ENCODE results near the gene APCDD1L. TPM values are rescaled to one million over a fixed set of nuclear protein-coding genes. Genes with fewer than 3 reads are reported as not detected.

The APCDD1L gene
- total RNA-seq, 3 donors from 2014 or later: 0.73 to 2.0 TPM; not detected in 1

DNA sequence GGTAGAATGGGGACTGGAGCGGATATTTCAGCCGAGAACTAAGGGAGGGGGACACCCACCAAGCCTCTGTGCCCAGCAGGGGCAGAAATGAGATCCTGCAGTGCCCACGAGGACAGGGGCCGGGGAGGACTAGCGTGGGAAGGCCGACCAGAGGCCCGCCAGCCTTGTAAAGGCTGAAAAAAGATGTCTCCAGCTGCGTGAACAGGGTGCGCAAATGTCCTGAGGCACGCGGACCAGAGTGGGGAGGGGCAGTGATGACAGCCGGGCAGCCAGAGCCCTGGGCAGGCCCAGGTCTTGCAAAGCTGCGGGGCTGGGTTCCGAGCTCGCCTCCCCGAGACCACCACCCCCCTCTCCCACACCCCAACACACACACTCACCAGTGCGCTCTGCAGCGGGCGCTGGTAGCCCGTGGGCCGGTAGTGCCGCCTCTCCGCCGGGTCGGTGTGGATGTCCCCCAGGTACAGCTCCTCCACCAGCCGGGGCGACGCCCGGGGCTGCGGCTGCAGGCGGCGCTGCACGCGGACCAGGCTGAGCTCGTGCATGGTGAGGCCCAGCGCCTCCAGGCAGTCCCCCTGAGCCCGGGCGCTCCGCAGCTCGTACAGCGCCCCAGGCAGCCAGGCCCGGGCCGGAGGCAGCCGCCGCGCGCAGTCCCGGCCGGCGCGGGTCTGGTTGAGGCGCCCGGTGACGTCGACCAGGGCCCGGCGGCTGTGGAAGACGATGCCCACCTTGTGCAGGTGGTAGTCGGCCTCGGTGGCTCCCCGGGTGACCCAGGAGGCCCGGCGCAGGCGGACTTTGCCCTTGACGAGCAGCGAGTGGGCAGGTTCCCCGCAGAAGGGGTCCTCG is 48.2 kb downstream of the APCDD1L start:
- no peak for DNase-seq (ENCODE audit: low spot score in 2 of 2)
- TF ChIP-seq, protein P1, sequence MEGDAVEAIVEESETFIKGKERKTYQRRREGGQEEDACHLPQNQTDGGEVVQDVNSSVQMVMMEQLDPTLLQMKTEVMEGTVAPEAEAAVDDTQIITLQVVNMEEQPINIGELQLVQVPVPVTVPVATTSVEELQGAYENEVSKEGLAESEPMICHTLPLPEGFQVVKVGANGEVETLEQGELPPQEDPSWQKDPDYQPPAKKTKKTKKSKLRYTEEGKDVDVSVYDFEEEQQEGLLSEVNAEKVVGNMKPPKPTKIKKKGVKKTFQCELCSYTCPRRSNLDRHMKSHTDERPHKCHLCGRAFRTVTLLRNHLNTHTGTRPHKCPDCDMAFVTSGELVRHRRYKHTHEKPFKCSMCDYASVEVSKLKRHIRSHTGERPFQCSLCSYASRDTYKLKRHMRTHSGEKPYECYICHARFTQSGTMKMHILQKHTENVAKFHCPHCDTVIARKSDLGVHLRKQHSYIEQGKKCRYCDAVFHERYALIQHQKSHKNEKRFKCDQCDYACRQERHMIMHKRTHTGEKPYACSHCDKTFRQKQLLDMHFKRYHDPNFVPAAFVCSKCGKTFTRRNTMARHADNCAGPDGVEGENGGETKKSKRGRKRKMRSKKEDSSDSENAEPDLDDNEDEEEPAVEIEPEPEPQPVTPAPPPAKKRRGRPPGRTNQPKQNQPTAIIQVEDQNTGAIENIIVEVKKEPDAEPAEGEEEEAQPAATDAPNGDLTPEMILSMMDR (IDR thresholded peaks at IDR 0.05): no peak
- TF ChIP-seq POLR2A (IDR thresholded peaks at IDR 0.05): no peak
- Histone ChIP-seq H3K4me3 (no peak overlapping the region), H3K27ac (no peak overlapping the region), H3K27me3 (no peaks in the 10 kb centered on the region), H3K4me1 (no peaks in the 10 kb centered on the region), H3K9me3 (no peaks in the 10 kb centered on the region), H3K36me3 (no peaks in the 10 kb centered on the region)
- intact Hi-C loops (cut with DNase I; ENCODE audit: low total_unique reads): loop anchor here (5.0 kb wide), 1 partner anchor 1375 kb away; no protein-coding TSS in a partner anchor

DNA sequence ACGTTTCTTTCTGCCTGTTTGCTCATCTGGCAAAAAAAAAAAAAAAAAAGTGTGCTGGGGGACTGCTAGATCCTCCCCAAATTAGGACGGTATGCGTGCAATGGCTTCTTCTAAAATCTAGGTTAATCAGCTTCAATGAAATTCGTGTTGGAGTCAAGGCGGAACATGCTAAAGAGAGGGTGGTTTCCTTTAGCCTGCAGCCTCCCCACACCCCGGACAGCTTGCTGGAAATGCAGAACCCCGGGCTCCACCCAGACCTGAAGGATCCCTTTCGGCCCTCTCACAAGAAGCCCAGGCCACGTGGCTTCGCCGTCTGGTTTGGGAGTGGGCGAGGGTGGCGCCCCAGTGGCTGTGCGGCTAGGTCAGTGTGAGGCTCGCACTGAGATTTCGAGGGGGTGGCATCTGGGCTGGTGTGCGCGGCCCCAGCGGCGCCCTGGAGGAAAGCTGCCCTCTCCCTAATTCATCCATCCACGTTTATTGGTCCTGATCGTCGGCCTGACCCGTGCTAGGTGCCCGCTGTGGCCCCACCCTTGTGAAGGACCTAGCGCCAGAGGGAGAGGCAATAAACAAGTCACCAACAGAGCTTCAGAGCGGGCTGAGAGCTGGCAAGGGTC is 49.0 kb downstream of the APCDD1L start:
- H3K9me3 ChIP-seq: no peaks in the 10 kb centered on the region
- intact Hi-C loops (cut with DNase I; ENCODE audit: low total_unique reads): loop anchor here (5.0 kb wide), 1 partner anchor 1374 kb away; no protein-coding TSS in a partner anchor
- no peak for DNase-seq (ENCODE audit: low spot score in 2 of 2)

DNA sequence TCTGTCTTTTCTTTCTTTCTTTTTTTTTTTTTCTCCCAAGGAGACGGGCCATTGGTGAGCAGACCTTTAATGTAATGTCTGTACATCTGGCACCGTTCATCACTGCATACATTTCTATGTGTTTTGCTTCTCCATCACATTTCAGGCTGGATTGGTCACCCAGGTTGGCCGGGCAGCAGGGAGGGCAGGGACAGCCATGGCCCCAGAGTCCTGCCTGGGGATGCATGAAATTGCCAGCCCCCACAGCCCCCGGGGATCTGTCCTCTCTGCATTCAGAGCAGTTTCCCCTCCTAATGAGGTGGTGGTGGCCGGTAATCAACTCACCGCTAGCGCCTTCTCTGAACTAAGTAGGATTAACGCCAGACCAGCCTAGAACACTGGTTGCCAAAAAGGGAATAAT is 50.4 kb downstream of the APCDD1L start:
- Histone ChIP-seq H3K4me3 (no peak overlapping the region), H3K27ac (no peak overlapping the region), H3K27me3 (no peaks in the 10 kb centered on the region), H3K9me3 (no peaks in the 10 kb centered on the region), H3K36me3 (no peaks in the 10 kb centered on the region), H3K4me1 (no peaks in the 10 kb centered on the region)
- intact Hi-C loops (cut with DNase I; ENCODE audit: low total_unique reads): loop anchor here (5.0 kb wide), 1 partner anchor 1373 kb away; no protein-coding TSS in a partner anchor
- TF ChIP-seq POLR2AphosphoS5 (IDR thresholded peaks at IDR 0.05): no peak
- TF ChIP-seq POLR2A (IDR thresholded peaks at IDR 0.05): no peak
- TF ChIP-seq, protein P1 (IDR thresholded peaks at IDR 0.05): no peak
- no peak for DNase-seq (ENCODE audit: low spot score in 2 of 2)

More for the DNA sequence above, 49.0 kb downstream of the APCDD1L start:
- H3K4me1 ChIP-seq: no peaks in the 10 kb centered on the region
- no peak overlapping the region for H3K4me3 ChIP-seq
- H3K27ac ChIP-seq: no peak overlapping the region
- no peaks in the 10 kb centered on the region for H3K27me3 ChIP-seq
- no peak for TF ChIP-seq POLR2AphosphoS5 (IDR thresholded peaks at IDR 0.05)
- TF ChIP-seq POLR2A (IDR thresholded peaks at IDR 0.05): no peak
- TF ChIP-seq, protein P1 (IDR thresholded peaks at IDR 0.05): no peak
- H3K36me3 ChIP-seq: no peaks in the 10 kb centered on the region

DNA sequence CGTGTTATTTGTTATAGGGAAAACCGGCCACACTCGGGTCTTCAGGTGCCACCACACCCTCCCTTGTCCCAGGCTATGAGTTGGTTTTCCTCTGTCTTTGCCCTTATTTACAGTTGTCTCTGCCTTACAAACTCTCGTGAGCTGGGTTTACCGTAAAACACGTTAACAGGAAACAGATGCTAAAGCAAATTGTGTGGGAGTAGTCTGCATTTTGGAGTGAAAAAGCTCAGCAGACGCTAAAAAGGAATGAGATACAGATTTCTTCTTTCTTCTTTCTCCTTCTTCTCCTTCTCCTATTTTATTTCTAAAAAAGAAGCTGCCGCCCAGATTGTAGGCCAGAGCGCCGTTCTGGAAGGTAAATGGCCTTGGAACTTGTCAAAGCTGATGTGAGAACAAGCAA is 51.9 kb downstream of the APCDD1L start:
- H3K4me3 ChIP-seq: no peak overlapping the region
- H3K27ac ChIP-seq: no peak overlapping the region
- TF ChIP-seq, protein P1 (IDR thresholded peaks at IDR 0.05): no peak
- TF ChIP-seq POLR2A (IDR thresholded peaks at IDR 0.05) (no peak), POLR2AphosphoS5 (IDR thresholded peaks at IDR 0.05) (no peak)
- H3K9me3 ChIP-seq: no peaks in the 10 kb centered on the region
- intact Hi-C loops (cut with DNase I; ENCODE audit: low total_unique reads): no loop called here
- no peaks in the 10 kb centered on the region for H3K36me3 ChIP-seq
- no peak for DNase-seq (ENCODE audit: low spot score in 2 of 2)
- no peaks in the 10 kb centered on the region for H3K4me1 ChIP-seq
- H3K27me3 ChIP-seq: no peaks in the 10 kb centered on the region

DNA sequence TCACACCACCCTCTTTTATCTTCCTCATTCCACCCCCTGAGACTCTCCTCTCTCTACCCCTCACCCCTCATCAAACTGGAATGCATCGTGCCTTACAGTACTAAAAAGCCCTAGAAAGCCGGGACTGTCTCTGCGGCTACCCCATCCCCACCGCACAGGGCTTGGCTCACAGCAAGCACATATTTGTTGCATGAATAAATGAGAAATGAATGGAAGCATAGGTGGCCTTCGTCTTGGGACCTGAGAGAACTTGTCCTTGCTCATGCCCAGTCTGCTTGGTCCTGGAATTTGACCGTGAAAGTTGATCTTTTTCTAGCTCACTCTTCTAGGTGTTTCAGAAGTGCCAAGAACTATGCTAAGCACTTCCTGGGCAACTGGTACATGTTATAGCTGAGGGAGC is 53.3 kb downstream of the APCDD1L start:
- TF ChIP-seq, protein P1 (IDR thresholded peaks at IDR 0.05): no peak
- TF ChIP-seq POLR2A (IDR thresholded peaks at IDR 0.05): no peak
- TF ChIP-seq POLR2AphosphoS5 (IDR thresholded peaks at IDR 0.05): no peak
- H3K27ac ChIP-seq: no peak overlapping the region
- H3K9me3 ChIP-seq: no peaks in the 10 kb centered on the region
- H3K27me3 ChIP-seq: no peaks in the 10 kb centered on the region
- intact Hi-C loops (cut with DNase I; ENCODE audit: low total_unique reads): no loop called here
- no peak overlapping the region for H3K4me3 ChIP-seq
- H3K36me3 ChIP-seq: no peaks in the 10 kb centered on the region
- no peak for DNase-seq (ENCODE audit: low spot score in 2 of 2)
- H3K4me1 ChIP-seq: no peaks in the 10 kb centered on the region

Data from breast epithelium (tissue), 4 donors.